Measurements from ENCODE around the gene FADS2.

The FADS2 gene

GRCh38 chr11:61844909-61845565, 16.9 kb downstream of the FADS2 start:
- Histone ChIP-seq H4K20me1 (ENCODE audit: insufficient read depth, low read length) (no peaks in the 10 kb centered on the region), H3K4me3 (ENCODE audit: low read length) (no peak overlapping the region), H3K36me3 (replicated peaks; ENCODE audit: insufficient read depth, low read length) (no peaks in the 10 kb centered on the region), H3K4me2 (ENCODE audit: low read depth, low read length) (no peak overlapping the region), H3K9me2 (replicated peaks; ENCODE audit: insufficient read depth, low read length) (no peaks in the 10 kb centered on the region), H3F3A (ENCODE audit: insufficient read depth, low read length) (no peaks in the 10 kb centered on the region), H3K27me3 (replicated peaks; ENCODE audit: insufficient read depth, low read length) (no peaks in the 10 kb centered on the region; the same call in 1 of the 2 replicates), H3K4me1 (ENCODE audit: low read length) (no peaks in the 10 kb centered on the region), H3K9me3 (replicated peaks; ENCODE audit: insufficient read depth, low read length) (no peaks in the 10 kb centered on the region), H3K27ac (ENCODE audit: low read length) (no peak overlapping the region), H3K9ac (ENCODE audit: low read length) (no peak overlapping the region), H2AFZ (ENCODE audit: low read length) (no peak overlapping the region), H3K79me2 (ENCODE audit: low read length) (no peaks in the 10 kb centered on the region)
- TF ChIP-seq, protein P1, sequence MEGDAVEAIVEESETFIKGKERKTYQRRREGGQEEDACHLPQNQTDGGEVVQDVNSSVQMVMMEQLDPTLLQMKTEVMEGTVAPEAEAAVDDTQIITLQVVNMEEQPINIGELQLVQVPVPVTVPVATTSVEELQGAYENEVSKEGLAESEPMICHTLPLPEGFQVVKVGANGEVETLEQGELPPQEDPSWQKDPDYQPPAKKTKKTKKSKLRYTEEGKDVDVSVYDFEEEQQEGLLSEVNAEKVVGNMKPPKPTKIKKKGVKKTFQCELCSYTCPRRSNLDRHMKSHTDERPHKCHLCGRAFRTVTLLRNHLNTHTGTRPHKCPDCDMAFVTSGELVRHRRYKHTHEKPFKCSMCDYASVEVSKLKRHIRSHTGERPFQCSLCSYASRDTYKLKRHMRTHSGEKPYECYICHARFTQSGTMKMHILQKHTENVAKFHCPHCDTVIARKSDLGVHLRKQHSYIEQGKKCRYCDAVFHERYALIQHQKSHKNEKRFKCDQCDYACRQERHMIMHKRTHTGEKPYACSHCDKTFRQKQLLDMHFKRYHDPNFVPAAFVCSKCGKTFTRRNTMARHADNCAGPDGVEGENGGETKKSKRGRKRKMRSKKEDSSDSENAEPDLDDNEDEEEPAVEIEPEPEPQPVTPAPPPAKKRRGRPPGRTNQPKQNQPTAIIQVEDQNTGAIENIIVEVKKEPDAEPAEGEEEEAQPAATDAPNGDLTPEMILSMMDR (IDR thresholded peaks at IDR 0.05; ENCODE audit: low read length): no peak
- TF ChIP-seq EZH2phosphoT487 (IDR thresholded peaks at IDR 0.05; ENCODE audit: low read length) (no peak), EZH2 (optimal IDR thresholded peaks at IDR 0.05; ENCODE audit: low read depth, low read length) (no peak)
- DNase-seq: no peak

DNA sequence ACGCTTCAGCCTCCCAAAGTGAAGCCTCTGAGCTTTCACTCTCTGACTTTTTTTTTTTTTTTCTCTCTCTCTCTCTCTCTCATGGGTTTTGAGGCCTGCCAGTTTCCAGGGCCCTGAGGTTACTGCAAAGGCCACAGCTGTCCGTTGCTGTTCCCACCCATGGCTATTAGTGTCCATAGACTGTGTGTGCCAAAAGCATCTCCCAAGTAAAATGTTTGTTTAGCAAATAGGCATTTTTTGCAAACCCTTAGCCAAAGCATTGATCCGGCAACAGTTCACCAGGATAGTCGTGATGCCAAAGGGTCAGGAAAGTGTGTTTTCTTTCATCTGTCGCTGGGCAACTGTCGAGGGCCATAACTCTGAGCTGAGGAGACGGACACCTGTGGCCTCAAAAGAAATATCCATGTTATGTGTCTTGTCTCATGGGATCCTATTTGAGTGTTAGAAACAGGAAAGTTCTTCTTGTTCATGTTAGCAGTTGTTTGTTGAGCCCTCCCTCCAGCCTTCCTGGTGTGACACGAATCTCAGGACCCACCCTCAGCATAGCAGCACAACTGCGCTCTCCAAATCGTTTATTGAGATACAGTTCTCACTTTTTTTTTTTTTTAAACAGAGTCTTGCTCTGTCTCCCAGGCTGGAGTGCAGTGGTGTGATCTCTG, 18.4 kb downstream of the FADS2 start:
- H3K9ac ChIP-seq (ENCODE audit: low read length): no peak overlapping the region
- H3K4me2 ChIP-seq (ENCODE audit: low read depth, low read length): no peak overlapping the region
- no peak for DNase-seq
- no peak overlapping the region for H3K4me3 ChIP-seq (ENCODE audit: low read length)
- no peaks in the 10 kb centered on the region for H3K9me2 ChIP-seq (replicated peaks; ENCODE audit: insufficient read depth, low read length)
- H2AFZ ChIP-seq (ENCODE audit: low read length): no peak overlapping the region
- no peak overlapping the region for H3K27ac ChIP-seq (ENCODE audit: low read length)
- no peaks in the 10 kb centered on the region for H4K20me1 ChIP-seq (ENCODE audit: insufficient read depth, low read length)
- H3K36me3 ChIP-seq (replicated peaks; ENCODE audit: insufficient read depth, low read length): no peaks in the 10 kb centered on the region
- H3K4me1 ChIP-seq (ENCODE audit: low read length): no peaks in the 10 kb centered on the region
- peaks cover 10% of the 10 kb centered on the region for H3K27me3 ChIP-seq (replicated peaks; ENCODE audit: insufficient read depth, low read length)
- TF ChIP-seq EZH2 (optimal IDR thresholded peaks at IDR 0.05; ENCODE audit: low read depth, low read length): no peak
- no peak for TF ChIP-seq EZH2phosphoT487 (IDR thresholded peaks at IDR 0.05; ENCODE audit: low read length)
- TF ChIP-seq, protein P1 (IDR thresholded peaks at IDR 0.05; ENCODE audit: low read length): no peak
- H3K79me2 ChIP-seq (ENCODE audit: low read length): no peaks in the 10 kb centered on the region
- no peaks in the 10 kb centered on the region for H3F3A ChIP-seq (ENCODE audit: insufficient read depth, low read length)
- H3K9me3 ChIP-seq (replicated peaks; ENCODE audit: insufficient read depth, low read length): no peaks in the 10 kb centered on the region

- TF ChIP-seq, protein P1 (IDR thresholded peaks at IDR 0.05; ENCODE audit: low read length): no peak
- TF ChIP-seq EZH2phosphoT487 (IDR thresholded peaks at IDR 0.05; ENCODE audit: low read length) (no peak), EZH2 (optimal IDR thresholded peaks at IDR 0.05; ENCODE audit: low read depth, low read length) (no peak)
- H4K20me1 ChIP-seq (ENCODE audit: insufficient read depth, low read length): no peaks in the 10 kb centered on the region
Measured at GRCh38 chr11:61847914-61848581, 19.9 kb downstream of the FADS2 start.

More at GRCh38 chr11:61847914-61848581, 19.9 kb downstream of the FADS2 start:
- Histone ChIP-seq H3K4me2 (ENCODE audit: low read depth, low read length) (no peak overlapping the region), H3K4me3 (ENCODE audit: low read length) (no peak overlapping the region), H2AFZ (ENCODE audit: low read length) (no peak overlapping the region), H3K27me3 (replicated peaks; ENCODE audit: insufficient read depth, low read length) (peaks cover 21% of the 10 kb centered on the region), H3K27ac (ENCODE audit: low read length) (no peak overlapping the region), H3K4me1 (ENCODE audit: low read length) (no peaks in the 10 kb centered on the region), H3K9me3 (replicated peaks; ENCODE audit: insufficient read depth, low read length) (no peaks in the 10 kb centered on the region), H3K9ac (ENCODE audit: low read length) (no peak overlapping the region), H3F3A (ENCODE audit: insufficient read depth, low read length) (no peaks in the 10 kb centered on the region), H3K9me2 (replicated peaks; ENCODE audit: insufficient read depth, low read length) (no peaks in the 10 kb centered on the region), H3K36me3 (replicated peaks; ENCODE audit: insufficient read depth, low read length) (no peaks in the 10 kb centered on the region), H3K79me2 (ENCODE audit: low read length) (no peaks in the 10 kb centered on the region)
- no peak for DNase-seq
